Measurements from ENCODE around the gene OR5H15. TPM values are rescaled to one million over a fixed set of nuclear protein-coding genes. Genes with fewer than 3 reads are reported as not detected.

Gene OR5H15
- total RNA-seq, 4 donors from 2014 or later = not detected

- no peak for TF ChIP-seq CTCF (IDR thresholded peaks at IDR 0.05; ENCODE audit: low read depth)
These were observed 42.7 kb downstream of the OR5H15 start for GRCh38 chr3:98209244-98209643.

GRCh38 chr3:98213276-98213675, 46.8 kb downstream of the OR5H15 start:
- no peak for TF ChIP-seq CTCF (IDR thresholded peaks at IDR 0.05; ENCODE audit: low read depth)

GRCh38 chr3:98215051-98215450, 48.6 kb downstream of the OR5H15 start:
- no peak for TF ChIP-seq CTCF (IDR thresholded peaks at IDR 0.05; ENCODE audit: low read depth)

Other genes with a start within 250 kb of the OR5H15 start
- gene RIOX2, start 194.3 kb upstream of the OR5H15 start, total RNA-seq = 10 to 100 TPM; 28.1 to 44.0 (median 30.6) TPM
- not detected for gene GABRR3, start 131.4 kb upstream of the OR5H15 start, total RNA-seq
- gene OR5AC2, start 79.5 kb upstream of the OR5H15 start, total RNA-seq = not detected
- not detected for gene OR5H1, start 36.0 kb upstream of the OR5H15 start, total RNA-seq
- gene OR5H14, start 19.2 kb upstream of the OR5H15 start, total RNA-seq = not detected
- under 1 TPM in 1 of 4 donors, not detected in 3; 0.34 TPM for gene OR5H6, start 97.5 kb downstream of the OR5H15 start, total RNA-seq
- gene OR5H2, start 115.8 kb downstream of the OR5H15 start, total RNA-seq = not detected
- not detected for gene OR5K4, start 187.2 kb downstream of the OR5H15 start, total RNA-seq
- not detected for gene OR5K3, start 224.0 kb downstream of the OR5H15 start, total RNA-seq

All from subcutaneous adipose tissue (tissue), 4 donors.